NCI-H1048 (cell line): ENCODE results near the gene KIF5C.
"Not testable (repeated sequence)": the region's sequence is repeated elsewhere in the genome, so short reads cannot be mapped to it uniquely, and the experiment has no call there.

Experiments
- DNase-seq: peaks from one replicate; lab custom pipeline; 2025; lab: John Stamatoyannopoulos, UW

Gene KIF5C

DNA sequence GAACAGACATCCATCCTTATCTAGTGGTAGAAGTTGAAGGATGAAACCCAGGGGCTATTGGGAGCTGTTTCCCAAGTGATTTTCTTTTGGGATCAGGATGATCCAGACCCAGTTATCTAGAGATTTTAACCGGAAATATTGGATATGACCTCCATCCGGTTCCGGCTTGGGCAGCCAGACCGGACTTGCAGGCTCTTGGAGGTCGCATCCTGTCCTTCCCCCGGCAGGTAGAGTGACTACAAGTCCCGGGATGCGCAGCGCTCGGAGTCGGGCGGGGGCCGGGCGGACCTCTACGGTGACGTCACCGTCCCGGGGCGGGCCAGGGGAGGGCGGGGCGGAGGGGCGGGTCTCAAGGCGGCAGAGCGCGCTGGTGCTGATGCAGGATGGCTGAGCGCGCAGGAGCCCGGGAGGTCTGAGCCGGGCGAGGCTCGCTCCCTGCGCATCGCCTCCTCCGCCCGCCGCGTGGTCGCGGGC, at the start of gene KIF5C:
TSS of gene KIF5C (plus strand) at position 360 of the 474 bp plus-strand sequence. CDS start 391 bp downstream, outside the sequence.
- peak; percentile 15 for DNase-seq

DNA sequence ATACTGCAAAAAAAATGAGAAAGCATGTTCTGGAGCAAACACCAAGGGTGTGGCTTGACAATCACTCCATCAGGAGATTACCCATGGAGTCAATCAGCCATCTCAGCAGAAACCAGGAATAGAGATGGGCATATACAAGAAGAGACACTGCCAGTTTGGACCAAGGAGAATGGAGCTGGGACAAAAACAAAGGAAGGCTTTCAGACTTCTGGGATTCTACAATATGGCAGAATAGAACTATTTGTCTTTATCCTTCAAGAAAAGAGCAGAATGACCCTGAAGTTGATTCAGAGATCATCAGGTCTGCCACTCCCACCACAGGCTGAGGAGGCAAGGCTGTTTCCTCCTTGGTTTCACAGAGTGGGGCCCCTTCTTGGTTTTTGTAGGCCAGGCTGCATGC, 48.2 kb upstream of the KIF5C start:
- DNase-seq: no peak

DNA sequence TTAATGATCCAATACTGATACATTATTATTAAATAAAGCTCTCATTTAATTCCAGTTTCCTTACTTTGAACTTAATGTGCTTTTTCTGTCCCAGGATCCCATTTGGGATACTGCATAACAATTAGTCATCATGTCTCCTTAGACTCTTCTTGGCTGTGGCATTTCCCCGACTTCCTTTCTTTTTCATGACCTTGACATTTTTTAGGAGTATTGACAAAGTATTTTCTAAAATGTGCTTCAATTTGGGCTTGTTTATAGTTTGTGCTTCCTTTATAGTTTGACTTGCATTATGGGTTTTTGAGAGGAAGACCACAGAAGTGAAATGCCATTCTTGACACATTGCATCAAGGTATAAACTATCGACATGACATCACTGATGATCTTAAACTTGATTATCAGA, 46.1 kb upstream of the KIF5C start:
- no peak for DNase-seq

DNA sequence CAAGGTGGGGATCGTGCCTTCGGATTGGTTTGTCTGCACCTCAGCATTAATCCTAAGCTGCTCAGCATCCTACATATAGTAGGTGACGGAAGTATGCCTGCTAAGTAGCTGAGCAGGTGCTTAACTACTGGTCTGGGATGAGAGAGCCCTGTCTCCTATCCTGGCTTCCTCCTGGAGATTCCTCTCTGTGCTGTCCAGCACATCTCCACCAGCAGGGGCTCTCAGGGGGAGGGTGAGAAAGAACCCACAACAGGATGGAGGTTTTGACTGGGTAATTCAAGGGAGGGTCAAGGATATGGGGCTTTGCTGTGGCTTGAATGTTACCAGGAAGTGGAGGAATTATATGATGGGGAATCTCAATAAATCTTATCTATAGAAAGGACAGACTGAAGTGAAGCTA, 45.4 kb upstream of the KIF5C start:
- no peak for DNase-seq

DNA sequence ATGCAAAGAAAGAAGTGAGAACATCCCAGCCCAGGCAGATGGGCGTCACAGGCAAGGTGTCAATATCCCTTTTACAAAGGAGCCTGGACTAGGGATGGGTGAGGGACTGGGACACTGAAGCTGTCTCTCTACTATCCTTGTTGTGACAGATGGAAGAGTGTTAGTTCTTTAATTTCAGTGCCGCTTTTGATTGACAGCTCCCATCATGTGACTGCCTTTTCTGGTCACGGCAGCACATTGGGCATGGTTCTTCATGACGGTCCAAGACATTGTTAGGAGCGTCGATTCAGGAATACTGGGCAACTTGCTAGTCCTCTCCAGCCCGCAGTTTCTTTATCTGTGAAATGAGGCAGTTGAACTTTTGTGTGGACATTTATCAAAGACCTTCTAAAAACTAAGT, 42.4 kb upstream of the KIF5C start:
- no peak for DNase-seq

DNA sequence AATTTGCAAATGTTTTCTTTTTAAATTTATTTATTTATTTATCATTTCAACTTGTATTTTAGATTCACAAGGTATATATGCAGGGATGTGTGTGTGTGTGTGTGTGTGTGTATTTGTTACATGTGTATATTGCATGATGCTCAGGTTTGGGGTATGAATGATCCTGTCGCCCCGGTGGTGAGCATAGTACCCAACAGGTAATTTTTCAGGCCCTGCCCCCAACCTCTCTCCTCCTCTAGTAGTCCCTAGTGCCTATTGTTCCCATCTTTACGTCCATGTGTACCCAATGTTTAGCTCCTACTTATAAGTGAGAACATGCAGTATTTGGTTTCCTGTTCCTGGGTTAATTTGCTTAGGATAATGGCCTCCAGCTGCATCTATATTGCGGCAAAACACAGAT, 33.0 kb upstream of the KIF5C start:
- DNase-seq: no peak

DNA sequence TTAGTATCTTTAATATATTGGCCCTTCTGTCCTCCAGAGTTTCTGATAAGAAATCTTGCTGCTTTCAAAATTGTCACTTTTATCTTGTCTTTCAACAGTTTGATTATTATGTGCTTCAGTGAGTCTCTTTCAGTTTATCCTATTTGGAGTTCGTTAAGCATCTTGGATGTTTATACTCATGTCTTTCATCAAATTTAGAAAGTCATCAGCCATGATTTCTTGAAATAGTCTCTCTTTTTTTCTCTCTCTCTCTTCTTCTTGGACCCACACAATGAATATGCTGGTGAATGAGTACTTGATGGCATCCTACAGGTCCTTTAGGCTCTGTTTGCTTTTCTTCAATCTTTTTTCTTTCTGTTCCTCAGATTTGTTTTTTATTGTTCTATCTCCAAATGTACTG, 26.9 kb upstream of the KIF5C start:
- DNase-seq: no peak

DNA sequence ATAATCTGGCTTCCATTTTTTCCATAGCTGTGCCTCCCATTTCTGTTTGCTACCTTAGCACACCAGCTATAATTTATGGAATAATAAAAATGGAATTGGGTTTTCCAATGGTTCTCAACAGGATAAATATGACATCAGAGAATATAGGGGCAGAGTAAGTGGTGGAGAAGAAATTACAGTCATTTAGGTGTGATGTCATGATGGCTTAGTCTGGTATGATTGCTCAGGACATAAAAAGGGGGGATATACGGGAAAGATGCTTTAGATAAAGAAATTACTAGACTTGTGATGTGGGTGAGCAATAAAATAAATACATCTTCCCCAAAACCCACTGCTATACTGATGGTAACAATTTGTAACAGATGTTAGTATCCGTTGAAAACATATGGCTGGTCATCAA, 21.6 kb upstream of the KIF5C start:
- no peak for DNase-seq

DNA sequence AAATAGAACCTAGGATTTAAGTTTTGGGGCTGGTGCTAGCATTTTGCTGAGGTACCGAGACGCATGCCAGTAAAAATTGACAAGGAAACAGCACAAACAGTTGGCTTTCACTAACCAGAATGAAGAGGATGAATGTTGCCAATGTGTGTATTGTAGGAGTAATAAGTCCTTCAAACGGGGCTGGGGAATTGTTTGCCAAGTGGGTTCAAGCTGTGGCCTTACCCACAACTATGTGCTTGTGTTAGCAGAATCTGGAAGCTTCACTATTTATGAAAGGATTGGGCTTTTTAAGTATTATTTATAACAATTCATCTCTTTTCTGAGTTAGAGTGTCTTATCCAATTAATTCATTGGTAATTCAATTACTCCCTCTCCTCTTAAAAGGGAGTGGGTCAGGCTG, 15.0 kb upstream of the KIF5C start:
- DNase-seq: no peak

DNA sequence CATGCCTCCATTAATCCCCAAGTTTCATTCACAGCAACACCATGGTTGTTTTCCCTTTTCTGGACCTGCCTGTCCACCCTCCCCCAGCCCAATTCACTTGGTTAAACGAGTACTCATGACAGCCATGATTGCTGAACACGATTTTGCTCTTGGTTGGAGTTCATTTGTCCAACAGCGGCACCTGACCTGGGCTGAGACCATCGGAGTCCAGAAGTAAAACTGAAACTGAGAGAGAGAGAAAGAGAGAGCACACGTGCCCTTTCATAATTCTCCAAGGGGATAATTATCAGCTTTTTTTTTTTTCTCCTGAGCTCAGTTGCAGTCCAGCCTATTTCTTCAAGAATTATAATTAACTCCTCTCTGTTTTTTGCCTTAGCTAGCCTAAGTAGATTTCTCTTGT, 13.7 kb upstream of the KIF5C start:
- no peak for DNase-seq

DNA sequence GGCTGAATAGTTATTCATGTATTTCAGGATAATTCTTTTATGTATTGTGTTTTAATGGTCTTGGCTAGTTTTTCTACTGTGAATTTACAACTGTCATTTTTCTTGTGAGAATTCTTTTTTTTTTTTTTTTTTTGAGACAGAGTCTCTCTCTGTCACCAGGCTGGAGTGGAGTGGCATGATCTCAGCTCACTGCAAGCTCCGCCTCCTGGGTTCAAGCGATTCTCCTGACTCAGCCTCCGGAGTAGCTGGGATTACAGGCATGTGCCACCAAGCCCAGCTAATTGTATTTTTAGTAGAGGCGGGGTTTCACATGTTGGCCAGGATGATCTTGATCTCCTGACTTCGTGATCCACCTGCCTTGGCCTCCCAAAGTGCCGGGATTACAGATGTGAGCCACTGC, 12.5 kb upstream of the KIF5C start:
- not testable (repeated sequence) for DNase-seq

DNA sequence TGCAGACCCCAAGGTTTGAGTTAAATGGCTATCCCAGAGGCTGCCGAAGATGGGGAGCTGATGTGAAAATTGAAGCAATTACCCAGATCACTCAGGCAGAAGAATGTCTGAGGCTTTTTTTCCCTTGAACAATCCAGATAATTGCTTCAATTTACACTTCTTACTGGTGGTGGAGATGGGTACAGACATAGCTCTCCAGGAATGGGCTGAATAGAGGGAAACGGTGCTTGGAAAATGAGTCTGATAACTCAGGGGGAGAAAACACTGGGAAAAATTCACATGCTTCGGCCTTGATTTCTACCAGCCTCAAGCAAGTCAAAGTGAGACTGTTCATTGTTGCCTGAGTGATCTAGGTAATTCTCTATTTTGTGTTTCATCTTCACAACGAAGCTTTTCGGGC, 9.5 kb upstream of the KIF5C start:
- no peak for DNase-seq

DNA sequence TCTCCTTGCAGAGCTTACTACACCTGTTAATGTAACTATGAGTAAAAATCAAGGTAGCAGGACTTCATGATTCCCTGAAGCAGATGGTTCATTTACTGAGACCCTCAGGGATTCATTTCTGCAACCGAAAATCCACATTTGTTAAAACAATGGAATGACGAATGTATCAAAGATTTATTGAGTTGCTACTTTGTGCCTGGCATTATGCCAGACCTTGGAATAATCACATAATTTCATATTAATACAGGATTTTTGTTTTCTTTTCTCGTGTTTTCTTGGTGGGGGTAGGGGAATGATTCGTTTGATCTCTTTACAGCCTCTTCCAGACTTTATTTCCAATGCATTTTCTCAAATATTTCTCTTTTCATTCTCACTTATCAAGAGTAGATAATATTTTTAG, 8.9 kb upstream of the KIF5C start:
- no peak for DNase-seq

DNA sequence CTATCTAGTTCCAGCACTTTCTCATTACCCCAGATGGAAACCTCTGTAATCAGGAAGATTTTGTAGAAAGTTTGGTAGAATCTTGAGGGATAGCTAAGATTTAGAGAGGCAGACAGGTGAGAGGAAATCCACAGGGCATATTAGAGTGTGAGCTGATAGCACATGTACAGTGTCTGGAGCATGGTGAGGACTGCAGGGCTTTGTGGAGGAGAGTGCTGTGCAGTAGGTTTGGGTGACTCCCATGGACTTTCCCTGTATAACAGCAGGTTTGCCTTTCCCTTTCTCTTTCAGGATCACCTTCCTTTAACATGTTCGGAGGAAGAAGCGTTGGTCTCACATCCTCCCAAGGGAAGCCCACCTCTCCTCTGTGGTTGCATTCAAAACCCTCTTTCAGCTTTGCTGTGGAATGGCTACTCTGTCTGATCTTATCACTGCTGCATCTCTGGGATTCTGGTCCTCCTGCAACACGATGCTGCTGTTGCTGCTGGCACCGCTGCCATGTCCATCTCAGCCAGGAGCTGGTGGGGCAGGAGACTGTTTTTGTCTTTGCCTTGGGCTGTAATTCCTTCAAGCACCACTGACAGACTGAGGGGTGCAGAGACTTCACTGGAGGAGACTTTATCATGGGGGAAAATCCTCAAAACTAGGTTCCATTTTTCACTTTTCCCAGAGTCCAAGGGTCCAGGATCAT, 7.8 kb upstream of the KIF5C start:
- DNase-seq: no peak

DNA sequence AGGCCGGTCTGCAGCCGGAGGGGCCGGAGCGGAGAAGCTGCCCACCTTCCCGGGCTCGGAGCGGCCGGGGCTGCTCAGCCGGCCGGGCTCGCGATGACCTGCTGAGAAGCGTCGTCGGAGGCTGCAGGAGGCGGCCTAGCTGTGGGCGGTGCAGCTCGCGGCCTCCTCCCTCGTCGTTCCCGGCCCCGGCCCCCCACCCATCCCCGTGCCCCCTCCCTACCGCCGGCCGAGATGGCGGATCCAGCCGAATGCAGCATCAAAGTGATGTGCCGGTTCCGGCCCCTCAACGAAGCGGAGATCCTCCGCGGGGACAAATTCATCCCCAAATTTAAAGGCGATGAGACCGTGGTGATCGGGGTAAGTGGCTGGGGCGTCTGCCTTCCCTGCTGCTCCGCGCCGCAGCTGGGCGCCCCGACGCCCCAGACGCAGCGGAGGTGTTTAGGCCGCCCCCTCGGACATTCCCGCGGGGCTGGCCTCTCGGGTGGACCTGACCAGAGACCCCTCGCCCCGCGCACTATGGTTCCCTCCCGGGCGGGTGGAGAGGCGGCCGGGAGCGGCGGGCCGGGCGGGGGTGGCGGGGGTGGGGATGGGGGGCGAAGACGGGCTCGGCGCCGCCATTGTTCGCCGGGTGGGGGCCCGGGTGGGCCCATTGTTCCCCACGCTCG, 492 bp downstream of the KIF5C start:
- DNase-seq: no peak

DNA sequence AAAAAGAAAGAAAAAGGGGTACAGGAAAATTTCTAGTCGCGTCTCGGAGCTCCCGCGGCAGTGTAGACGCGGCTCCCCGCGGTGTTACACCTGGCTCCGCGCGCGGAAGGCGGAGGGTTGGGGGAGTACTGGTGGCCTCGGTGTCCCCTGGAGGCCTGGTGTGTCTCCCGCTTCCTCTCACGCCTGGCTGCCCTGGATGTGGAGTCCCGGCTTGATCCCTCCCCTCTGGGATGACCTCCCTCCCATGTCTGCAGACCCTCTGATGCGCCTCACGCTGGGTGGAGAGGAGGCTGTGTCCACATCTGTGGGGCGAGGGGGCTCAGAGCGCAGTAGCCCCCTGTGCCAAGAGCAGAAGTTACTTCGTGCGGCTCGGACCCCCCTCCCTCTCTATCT, 1.2 kb downstream of the KIF5C start:
- DNase-seq: no peak

DNA sequence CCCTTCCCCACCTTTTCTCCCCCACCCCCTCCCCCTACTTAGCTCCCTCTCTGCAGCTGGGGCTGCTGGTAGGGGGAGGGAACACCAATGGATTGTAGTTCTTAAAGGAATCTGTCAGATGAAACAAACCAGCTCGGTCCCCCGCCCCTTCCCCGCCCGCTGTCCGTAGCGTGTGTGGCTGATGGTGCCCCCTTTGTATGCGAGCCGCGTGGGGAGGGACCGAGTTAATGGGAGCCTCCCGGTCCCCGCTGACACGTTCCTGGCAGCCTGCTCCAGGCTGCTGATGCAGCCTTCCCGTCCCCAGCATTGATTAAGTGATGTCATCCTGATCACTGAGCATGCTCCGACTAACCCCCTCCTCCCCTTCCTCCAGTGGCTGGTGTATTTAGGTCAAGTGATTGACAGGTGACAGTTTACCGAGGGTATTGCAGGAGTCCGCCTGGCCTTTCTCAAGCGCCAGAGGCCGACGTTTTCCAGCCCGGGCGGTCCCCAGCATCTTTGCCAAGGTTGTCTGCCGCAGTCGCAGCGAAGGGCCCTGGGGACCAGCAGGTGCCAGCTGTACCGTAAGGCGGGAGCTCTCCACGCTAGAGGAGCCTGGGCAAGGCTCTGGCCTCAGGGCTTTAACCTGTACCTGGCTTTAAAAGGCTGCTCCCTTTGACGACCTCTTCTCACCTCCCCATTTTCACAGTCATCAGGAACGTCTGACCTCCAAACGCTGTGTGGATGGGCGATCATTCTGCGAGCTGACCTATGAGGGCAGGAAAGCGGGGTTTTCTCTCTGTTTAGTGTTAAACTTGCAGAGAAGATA, 1.8 kb downstream of the KIF5C start:
- DNase-seq: no peak

DNA sequence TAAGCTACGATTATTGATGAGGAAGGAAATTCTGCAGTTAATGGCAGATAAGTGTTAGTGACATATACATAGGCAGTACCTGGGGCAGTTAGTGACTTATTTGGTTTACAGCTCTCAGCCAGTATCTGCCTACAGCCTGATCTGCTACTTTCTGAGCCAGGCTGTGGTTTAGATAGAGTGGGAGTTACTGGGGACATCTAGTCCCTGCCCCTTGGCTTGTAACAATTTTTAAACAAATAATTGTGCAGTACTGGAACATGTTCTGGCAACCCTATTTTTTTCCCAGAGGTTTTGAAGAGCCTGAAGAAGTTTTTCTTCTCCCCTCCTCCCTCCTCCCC, 2.3 kb downstream of the KIF5C start:
- DNase-seq: no peak

DNA sequence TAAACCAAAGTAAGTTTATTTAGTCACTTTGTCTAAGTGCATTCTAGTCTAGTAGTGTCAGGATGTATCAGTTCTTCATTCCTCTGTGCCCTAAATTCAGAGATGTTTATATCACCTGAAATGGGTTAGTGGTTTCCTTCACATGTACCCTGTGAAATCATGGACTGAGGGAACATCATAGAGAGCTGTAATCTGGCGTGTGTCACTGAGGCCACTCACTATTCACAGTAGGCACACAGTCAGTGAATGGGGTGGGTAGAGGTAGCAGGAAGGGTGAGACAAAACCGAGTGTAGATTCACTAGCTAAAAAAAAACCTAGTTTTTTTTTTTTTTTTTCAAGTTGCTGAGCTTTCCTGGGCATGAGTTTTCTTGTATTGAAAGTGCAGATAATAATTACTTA, 5.6 kb downstream of the KIF5C start:
- no peak for DNase-seq

DNA sequence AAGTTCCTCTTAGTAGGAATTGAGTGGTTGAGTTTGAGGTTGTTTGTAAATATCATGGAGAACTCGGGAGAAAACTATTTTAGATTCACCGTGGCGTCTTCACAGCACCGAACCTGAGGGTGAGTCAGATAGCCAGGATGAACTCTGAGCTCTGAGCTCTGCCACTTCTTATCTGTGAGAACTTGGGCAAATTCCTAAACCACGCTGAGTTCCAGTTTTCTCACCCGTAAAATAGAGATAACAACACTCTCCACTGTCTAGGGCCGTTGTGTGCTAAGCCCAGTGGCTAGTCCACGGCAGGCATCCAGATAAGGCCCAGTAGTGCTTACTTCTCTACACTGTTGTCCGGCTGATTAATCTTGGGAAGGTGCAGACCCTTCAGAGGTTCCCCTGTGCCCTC, 7.0 kb downstream of the KIF5C start:
- no peak for DNase-seq

DNA sequence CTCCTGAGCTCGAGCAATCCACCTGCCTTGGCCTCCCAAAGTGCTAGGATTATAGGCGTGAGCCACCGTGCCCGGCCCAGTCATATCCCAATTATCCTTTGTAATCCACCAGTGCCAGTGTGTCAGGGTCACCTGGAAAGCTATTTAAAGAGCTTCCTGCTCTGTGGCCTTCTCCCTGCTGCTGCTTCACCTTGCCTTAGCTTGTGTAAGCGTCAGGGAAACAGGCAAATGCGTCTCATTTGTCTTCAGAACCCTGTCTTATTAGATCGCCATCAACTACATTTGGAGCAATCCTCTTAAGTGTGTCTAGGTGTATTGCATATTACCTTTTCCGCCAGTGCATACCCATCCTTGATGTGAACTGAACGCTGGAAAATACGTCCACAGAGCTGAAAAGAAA, 10.2 kb downstream of the KIF5C start:
- DNase-seq: no peak

DNA sequence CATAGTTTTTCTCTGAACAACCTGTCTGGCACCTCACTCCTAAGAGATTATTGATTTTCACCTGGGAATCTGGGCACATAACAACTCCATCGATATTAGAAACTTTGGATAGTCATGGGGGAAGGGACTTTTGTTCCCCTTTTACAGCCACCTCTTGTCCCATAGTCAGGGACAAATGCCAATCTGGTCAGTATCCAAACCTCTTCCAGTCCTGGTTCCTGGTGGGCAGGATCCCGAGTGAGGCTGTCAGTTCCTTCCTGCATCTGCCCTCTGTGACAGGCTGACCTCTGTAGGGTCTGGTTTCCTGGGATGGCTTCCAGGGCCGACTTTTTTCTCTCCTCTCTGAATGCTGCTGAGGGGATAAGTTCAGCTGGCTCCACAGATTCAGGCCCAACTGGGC, 11.0 kb downstream of the KIF5C start:
- no peak for DNase-seq

DNA sequence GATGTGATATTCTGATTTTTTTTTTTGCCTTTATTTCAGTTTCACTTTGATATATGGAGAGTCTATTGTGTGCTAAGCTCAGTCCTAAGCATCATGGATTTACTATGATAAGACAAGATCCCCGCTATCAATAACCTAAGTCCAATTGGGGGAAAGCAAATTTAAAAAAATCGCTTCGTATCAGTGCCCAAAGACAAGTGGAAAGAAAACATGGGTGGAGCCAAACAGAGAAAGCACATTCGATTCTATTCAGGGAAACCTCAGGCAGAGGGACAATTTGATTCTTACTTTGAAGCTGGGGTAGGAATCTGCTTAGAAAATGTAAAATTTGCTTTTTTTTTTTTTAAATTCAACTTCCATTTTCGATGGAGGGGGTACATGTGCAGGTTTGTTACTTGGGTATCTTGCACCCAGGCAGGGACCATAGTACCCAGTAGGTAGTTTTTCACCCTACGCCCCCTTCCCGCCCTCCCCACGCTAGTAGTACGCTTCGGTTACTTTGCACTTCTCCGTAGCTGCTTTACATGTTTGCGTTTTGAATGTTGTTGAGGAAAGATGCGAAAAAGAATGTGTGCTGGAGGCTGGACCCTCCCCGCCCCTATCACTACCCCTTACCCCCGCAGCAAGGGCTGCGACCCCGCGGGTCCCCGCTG, 12.4 kb downstream of the KIF5C start:
- DNase-seq: no peak
